ENCODE results near the gene HSPB9.

The HSPB9 gene

GRCh38 chr17:42146911-42147607 is 24.5 kb downstream of the HSPB9 start:
- DNase-seq: no peak

GRCh38 chr17:42153919-42154742 is 31.5 kb downstream of the HSPB9 start:
- no peak for DNase-seq

GRCh38 chr17:42155614-42156045 is 33.0 kb downstream of the HSPB9 start:
- no peak for DNase-seq

GRCh38 chr17:42159796-42160530 is 37.4 kb downstream of the HSPB9 start:
- no peak for DNase-seq

GRCh38 chr17:42160531-42160910 is 37.9 kb downstream of the HSPB9 start:
- DNase-seq: no peak

GRCh38 chr17:42163113-42163512 is 40.5 kb downstream of the HSPB9 start:
- DNase-seq: no peak

GRCh38 chr17:42163696-42164407 is 41.2 kb downstream of the HSPB9 start:
- no peak for DNase-seq

GRCh38 chr17:42165751-42166150 is 43.1 kb downstream of the HSPB9 start:
- no peak for DNase-seq

- DNase-seq: no peak
Measured at GRCh38 chr17:42166196-42166763, 43.7 kb downstream of the HSPB9 start.

- DNase-seq: no peak
Measured at GRCh38 chr17:42167807-42168206, 45.2 kb downstream of the HSPB9 start.

GRCh38 chr17:42169351-42169750 is 46.7 kb downstream of the HSPB9 start:
- no peak for DNase-seq

GRCh38 chr17:42171831-42172230 is 49.2 kb downstream of the HSPB9 start:
- no peak for DNase-seq
